HEK293 (cell line): Measurements from ENCODE around the gene AQP9.

ENCODE experiments used
- CTCF ChIA-PET: fragments of 350-600 bp; formaldehyde crosslinking; extraction: SDS; loops from one replicate; lab custom pipeline; 2021; ENCODE audit warnings: antibody characterized with exemption; lab: Yijun Ruan, JAX
- POLR2A ChIA-PET: fragments of 300-600 bp; formaldehyde crosslinking; extraction: SDS; loops from one replicate; lab custom pipeline; 2020; ENCODE audit warnings: antibody characterized with exemption, inconsistent platforms; lab: Yijun Ruan, JAX
- H3K27ac ChIP-seq: fragments of 200-500 bp; sonication (Bioruptor generic); 2 replicates; pipeline ENCODE4 v1.5.1; 2014; ENCODE audit warnings: low read depth, low read length, control low read depth, inconsistent platforms; ENCODE audit errors: extremely low read depth
- H3K36me3 ChIP-seq, 2 experiments: fragments of 200-500 bp in 1 of 2; sonication (Bioruptor generic) in 1 of 2; 1 replicate in 1 of 2; 2 replicates in 1 of 2; pipeline ENCODE4 v1.5.1; 2014 to 2017; ENCODE audit warnings: inconsistent platforms in 2 of 2, low read length in 2 of 2; ENCODE audit not compliant: control insufficient read depth in 2 of 2, insufficient read depth in 1 of 2
- H3K4me1 ChIP-seq: fragments of 200-500 bp; sonication (Bioruptor generic); 2 replicates; pipeline ENCODE4 v1.5.1; 2014; ENCODE audit warnings: mild to moderate bottlenecking, low read length, inconsistent platforms; ENCODE audit not compliant: control insufficient read depth, insufficient read depth
- H3K4me3 ChIP-seq: 2 replicates; pipeline ENCODE4 v1.5.1; 2011; ENCODE audit warnings: low read depth, mild to moderate bottlenecking, control low read depth, low read length, moderate library complexity
- H3K9me3 ChIP-seq: fragments of 200-500 bp; sonication (Bioruptor generic); 2 replicates; pipeline ENCODE4 v1.5.1; 2014; ENCODE audit warnings: low read depth, low read length, inconsistent platforms; ENCODE audit not compliant: control insufficient read depth, insufficient read depth
- ATF2 ChIP-seq: fragments of 450-650 bp; formaldehyde crosslinking; IDR thresholded peaks from 2 replicates; pipeline ENCODE4 v1.5.1; 2016; ENCODE audit warnings: missing biosample characterization, missing genetic modification characterization, low read depth
- HIC1 ChIP-seq: fragments of 450-650 bp; formaldehyde crosslinking; IDR thresholded peaks from 2 replicates; pipeline ENCODE4 v1.5.1; 2016; ENCODE audit warnings: missing biosample characterization, missing genetic modification characterization
- KLF8 ChIP-seq: fragments of 450-650 bp; formaldehyde crosslinking; IDR thresholded peaks from 2 replicates; pipeline ENCODE4 v1.5.1; 2016; ENCODE audit warnings: missing biosample characterization, missing genetic modification characterization
- PATZ1 ChIP-seq: fragments of 450-650 bp; formaldehyde crosslinking; IDR thresholded peaks from 2 replicates; pipeline ENCODE4 v1.5.1; 2016; ENCODE audit warnings: missing biosample characterization, missing genetic modification characterization
- REST ChIP-seq: fragments of 450-650 bp; formaldehyde crosslinking; IDR thresholded peaks from 2 replicates; pipeline ENCODE4 v1.5.1; 2016; ENCODE audit warnings: missing biosample characterization, missing genetic modification characterization
- SCRT2 ChIP-seq: fragments of 450-650 bp; formaldehyde crosslinking; IDR thresholded peaks from 2 replicates; pipeline ENCODE4 v1.5.1; 2016; ENCODE audit warnings: missing biosample characterization, missing genetic modification characterization
- ZBTB10 ChIP-seq: fragments of 450-650 bp; formaldehyde crosslinking; IDR thresholded peaks from 2 replicates; pipeline ENCODE4 v1.5.1; 2016; ENCODE audit warnings: missing biosample characterization, missing genetic modification characterization
- ZBTB8A ChIP-seq: fragments of 450-650 bp; formaldehyde crosslinking; IDR thresholded peaks from 2 replicates; pipeline ENCODE4 v1.5.1; 2016; ENCODE audit warnings: missing biosample characterization, missing genetic modification characterization
- ZNF394 ChIP-seq: fragments of 450-650 bp; formaldehyde crosslinking; IDR thresholded peaks from 2 replicates; pipeline ENCODE4 v1.5.1; 2016; ENCODE audit warnings: missing biosample characterization, missing genetic modification characterization, mild to moderate bottlenecking, moderate library complexity, borderline replicate concordance
- ZNF426 ChIP-seq: fragments of 450-650 bp; formaldehyde crosslinking; IDR thresholded peaks from 2 replicates; pipeline ENCODE4 v1.5.1; 2017; ENCODE audit warnings: missing biosample characterization, missing genetic modification characterization, mild to moderate bottlenecking, inconsistent platforms, moderate library complexity
- ZNF596 ChIP-seq: fragments of 450-650 bp; IDR thresholded peaks from 2 replicates; pipeline ENCODE4 v1.5.0; 2018; ENCODE audit warnings: missing biosample characterization, mild to moderate bottlenecking, missing genetic modification characterization, moderate library complexity
- ZNF664 ChIP-seq: fragments of 450-650 bp; formaldehyde crosslinking; IDR thresholded peaks from 2 replicates; pipeline ENCODE4 v1.5.1; 2016; ENCODE audit warnings: missing biosample characterization, missing genetic modification characterization
- ZNF677 ChIP-seq: fragments of 450-650 bp; IDR thresholded peaks from 2 replicates; pipeline ENCODE4 v1.5.0; 2018; ENCODE audit warnings: missing biosample characterization, mild to moderate bottlenecking, missing genetic modification characterization, moderate library complexity
- TF ChIP-seq, protein P1 (sequence below): fragments of 450-650 bp; formaldehyde crosslinking; IDR thresholded peaks from 2 replicates; pipeline ENCODE4 v1.5.1; 2016; ENCODE audit warnings: missing biosample characterization, missing genetic modification characterization
- TF ChIP-seq, protein P2 (sequence below): fragments of 450-650 bp; formaldehyde crosslinking; conservative IDR thresholded peaks from 2 replicates; pipeline ENCODE4 v1.5.1; 2016; ENCODE audit warnings: low read depth, missing biosample characterization, missing genetic modification characterization

The AQP9 gene

GRCh38 chr15:58114388-58114787 lies 23.8 kb upstream of the AQP9 start (continued):
- TF ChIP-seq SCRT2 (no peak), REST (tag by site-specific recombination) (no peak), ZBTB8A (tag by site-specific recombination) (no peak), ZNF426 (no peak), KLF8 (tag by site-specific recombination) (no peak), ZNF596 (tag by site-specific recombination) (no peak), ZNF394 (tag by site-specific recombination) (no peak), ZBTB10 (tag by site-specific recombination) (no peak)
- TF ChIP-seq, all 188 proteins: peak for 0

DNA sequence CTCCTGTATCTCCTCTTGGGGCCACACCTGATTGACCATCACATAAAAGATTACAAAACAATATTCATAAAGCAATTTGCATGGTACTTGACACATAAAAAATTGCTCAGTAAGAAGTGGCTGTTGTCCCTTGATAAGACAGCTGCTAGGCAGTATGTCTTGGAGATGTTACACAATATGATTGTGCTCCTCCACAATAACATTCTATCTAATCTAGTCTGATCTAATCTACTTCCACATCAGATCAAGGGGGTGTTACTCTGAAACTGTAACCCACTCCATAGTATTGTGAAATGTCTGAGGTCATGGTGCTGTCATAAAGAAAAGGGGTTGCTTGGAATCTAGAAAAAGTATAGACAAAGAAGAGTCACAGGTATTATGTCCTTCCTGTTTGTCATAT lies 23.4 kb upstream of the AQP9 start:
- Histone ChIP-seq H3K4me1 (no peaks in the 10 kb centered on the region), H3K36me3 (no peaks in the 10 kb centered on the region)
- CTCF ChIA-PET = interaction anchor here (0.7 kb wide), 1 partner anchor 316 kb away, joined by 3 read pairs; no protein-coding TSS in a partner anchor

More for the DNA sequence above, 23.4 kb upstream of the AQP9 start:
- TF ChIP-seq ZNF664 (tag by site-specific recombination) (no peak), ATF2 (tag by site-specific recombination) (no peak), PATZ1 (no peak), HIC1 (tag by site-specific recombination) (no peak), ZNF677 (tag by site-specific recombination) (no peak)
- TF ChIP-seq, protein P1, sequence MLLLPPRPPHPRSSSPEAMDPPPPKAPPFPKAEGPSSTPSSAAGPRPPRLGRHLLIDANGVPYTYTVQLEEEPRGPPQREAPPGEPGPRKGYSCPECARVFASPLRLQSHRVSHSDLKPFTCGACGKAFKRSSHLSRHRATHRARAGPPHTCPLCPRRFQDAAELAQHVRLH (tag by site-specific recombination) = no peak
- TF ChIP-seq, protein P2, sequence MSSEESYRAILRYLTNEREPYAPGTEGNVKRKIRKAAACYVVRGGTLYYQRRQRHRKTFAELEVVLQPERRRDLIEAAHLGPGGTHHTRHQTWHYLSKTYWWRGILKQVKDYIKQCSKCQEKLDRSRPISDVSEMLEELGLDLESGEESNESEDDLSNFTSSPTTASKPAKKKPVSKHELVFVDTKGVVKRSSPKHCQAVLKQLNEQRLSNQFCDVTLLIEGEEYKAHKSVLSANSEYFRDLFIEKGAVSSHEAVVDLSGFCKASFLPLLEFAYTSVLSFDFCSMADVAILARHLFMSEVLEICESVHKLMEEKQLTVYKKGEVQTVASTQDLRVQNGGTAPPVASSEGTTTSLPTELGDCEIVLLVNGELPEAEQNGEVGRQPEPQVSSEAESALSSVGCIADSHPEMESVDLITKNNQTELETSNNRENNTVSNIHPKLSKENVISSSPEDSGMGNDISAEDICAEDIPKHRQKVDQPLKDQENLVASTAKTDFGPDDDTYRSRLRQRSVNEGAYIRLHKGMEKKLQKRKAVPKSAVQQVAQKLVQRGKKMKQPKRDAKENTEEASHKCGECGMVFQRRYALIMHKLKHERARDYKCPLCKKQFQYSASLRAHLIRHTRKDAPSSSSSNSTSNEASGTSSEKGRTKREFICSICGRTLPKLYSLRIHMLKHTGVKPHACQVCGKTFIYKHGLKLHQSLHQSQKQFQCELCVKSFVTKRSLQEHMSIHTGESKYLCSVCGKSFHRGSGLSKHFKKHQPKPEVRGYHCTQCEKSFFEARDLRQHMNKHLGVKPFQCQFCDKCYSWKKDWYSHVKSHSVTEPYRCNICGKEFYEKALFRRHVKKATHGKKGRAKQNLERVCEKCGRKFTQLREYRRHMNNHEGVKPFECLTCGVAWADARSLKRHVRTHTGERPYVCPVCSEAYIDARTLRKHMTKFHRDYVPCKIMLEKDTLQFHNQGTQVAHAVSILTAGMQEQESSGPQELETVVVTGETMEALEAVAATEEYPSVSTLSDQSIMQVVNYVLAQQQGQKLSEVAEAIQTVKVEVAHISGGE (tag by site-specific recombination) = no peak
- Histone ChIP-seq H3K4me3 (no peak overlapping the region), H3K9me3 (no peaks in the 10 kb centered on the region), H3K27ac (no peak overlapping the region)
- POLR2A ChIA-PET = no interaction called here
